Activated B cell treated with CpG ODN at 0.5 μM for 24 hours (primary cell): ENCODE data around the gene PERP. TPM values are rescaled to one million over a fixed set of nuclear protein-coding genes. Genes with fewer than 3 reads are reported as not detected.

Source experiments
- ATAC-seq: fragments of 200-7000 bp; cut with Tn5 transposase; one replicate; pipeline ENCODE4 v1.10.0; 2021; ENCODE audit warnings: low read depth, mild to moderate bottlenecking, moderate library complexity
- CTCF ChIA-PET: fragments of 350-600 bp; sonication (Branson Sonifier 250); formaldehyde crosslinking; loops from one replicate; lab custom pipeline; 2021; ENCODE audit warnings: antibody characterized with exemption; lab: Charles Lee
- POLR2A ChIA-PET: fragments of 350-600 bp; sonication (Branson Sonifier 250); formaldehyde crosslinking; loops from one replicate; lab custom pipeline; 2021; ENCODE audit warnings: antibody characterized with exemption; lab: Charles Lee
- DNase-seq: peaks from one replicate; pipeline ENCODE4 v3.0.0; 2022
- H3K27ac Mint-ChIP-seq: one replicate; pipeline ENCODE4 v1.8.0; 2020; ENCODE audit warnings: mixed read lengths
- H3K27me3 Mint-ChIP-seq: one replicate; pipeline ENCODE4 v1.8.0; 2021; ENCODE audit warnings: mixed read lengths
- H3K36me3 Mint-ChIP-seq: one replicate; pipeline ENCODE4 v1.8.0; 2021; ENCODE audit warnings: low read depth, mixed read lengths
- H3K4me1 Mint-ChIP-seq: one replicate; pipeline ENCODE4 v1.8.0; 2021; ENCODE audit warnings: mixed read lengths
- H3K4me3 Mint-ChIP-seq: one replicate; pipeline ENCODE4 v1.8.0; 2020; ENCODE audit warnings: mild to moderate bottlenecking, mixed read lengths
- H3K9me3 Mint-ChIP-seq: one replicate; pipeline ENCODE4 v1.8.0; 2020; ENCODE audit warnings: mixed read lengths
- CTCF ChIP-seq: fragments of 200-600 bp; IDR thresholded peaks from one replicate; pipeline ENCODE4 v1.8.0; 2022; ENCODE audit warnings: antibody characterized with exemption, mild to moderate bottlenecking
- intact Hi-C: fragments of 100-400 bp; cut with micrococcal nuclease; formaldehyde crosslinking; loops from one replicate; pipeline ENCODE4 v1.15.1; 2024
- total RNA-seq: library from RNA; stranded (reverse); gene quantifications from 2 replicates; pipeline ENCODE4 v1.2.3, GENCODE V29; 2022

Gene PERP
- total RNA-seq, 1 donor from 2014 or later, result 0.18 TPM

- DNase-seq (no peak), ATAC-seq (no peak)
- no peak overlapping the region for H3K27ac Mint-ChIP-seq
- peaks cover 7% of the 10 kb centered on the region for H3K27me3 Mint-ChIP-seq
- no peaks in the 10 kb centered on the region for H3K36me3 Mint-ChIP-seq
- H3K4me1 Mint-ChIP-seq, result no peaks in the 10 kb centered on the region
- intact Hi-C loops, result no loop called here
- no peak for TF ChIP-seq CTCF
- no peaks in the 10 kb centered on the region for H3K9me3 Mint-ChIP-seq
- H3K4me3 Mint-ChIP-seq, result no peak overlapping the region
- POLR2A ChIA-PET, result interaction anchor here (0.6 kb wide), 1 partner anchor 96 kb away, joined by 5 read pairs; no protein-coding TSS in a partner anchor
- CTCF ChIA-PET, result no interaction called here
Measured at GRCh38 chr6:138044972-138045371, 62.2 kb downstream of the PERP start.

- ChIA-PET CTCF (no interaction called here), POLR2A (no interaction called here)
- Mint-ChIP-seq H3K4me3 (no peak overlapping the region), H3K36me3 (no peaks in the 10 kb centered on the region), H3K9me3 (no peaks in the 10 kb centered on the region), H3K27me3 (peaks cover 7% of the 10 kb centered on the region), H3K4me1 (no peaks in the 10 kb centered on the region), H3K27ac (no peak overlapping the region)
- ATAC-seq (no peak), DNase-seq (no peak)
- intact Hi-C loops, result no loop called here
- TF ChIP-seq CTCF, result no peak
Measured at GRCh38 chr6:138044458-138044857, 62.8 kb downstream of the PERP start.

Other genes with a start within 250 kb of the PERP start
- gene TNFAIP3, start 240.2 kb downstream of the PERP start, total RNA-seq, result 207 and 226 TPM in 2 replicates
- 0.02 TPM in 2 replicates for gene ARFGEF3, start 54.5 kb upstream of the PERP start, total RNA-seq
- gene PBOV1, start 111.1 kb upstream of the PERP start, total RNA-seq, result not detected in 2 replicates